ENCODE data around the gene PPP1R13B.

Gene PPP1R13B

DNA sequence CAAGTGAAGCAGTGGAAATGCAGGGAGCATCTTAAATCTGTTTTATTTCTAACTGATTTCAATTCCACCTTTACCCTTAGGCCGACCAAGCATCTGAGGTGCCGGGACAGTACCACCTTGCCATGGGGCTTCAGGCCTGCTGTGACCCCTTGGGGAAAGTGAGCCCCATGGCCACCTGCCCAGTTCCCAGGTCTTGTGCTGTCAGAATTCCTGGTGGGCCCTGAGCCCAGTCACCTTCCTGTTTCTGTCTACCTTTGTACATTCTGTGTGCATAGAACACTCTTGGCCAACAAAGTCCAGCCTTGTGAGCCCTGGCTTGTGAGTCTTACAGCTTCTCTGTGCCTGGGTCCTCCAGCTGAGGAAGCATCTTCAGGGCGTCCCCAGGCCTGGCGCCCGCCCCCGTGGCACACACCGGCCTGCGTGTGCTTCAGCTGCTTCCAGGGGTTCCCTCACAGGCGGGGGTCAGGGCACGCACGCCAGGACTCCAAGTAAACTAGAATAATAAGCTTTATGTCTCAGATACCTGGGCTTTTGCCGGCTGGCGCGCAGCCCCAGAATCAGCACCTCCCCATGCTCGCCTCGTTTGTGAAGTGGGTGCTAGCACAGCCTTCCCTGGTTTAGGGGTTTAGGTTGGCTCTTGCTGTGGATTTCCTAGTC, 121.5 kb downstream of the PPP1R13B start:
- no peak for DNase-seq

DNA sequence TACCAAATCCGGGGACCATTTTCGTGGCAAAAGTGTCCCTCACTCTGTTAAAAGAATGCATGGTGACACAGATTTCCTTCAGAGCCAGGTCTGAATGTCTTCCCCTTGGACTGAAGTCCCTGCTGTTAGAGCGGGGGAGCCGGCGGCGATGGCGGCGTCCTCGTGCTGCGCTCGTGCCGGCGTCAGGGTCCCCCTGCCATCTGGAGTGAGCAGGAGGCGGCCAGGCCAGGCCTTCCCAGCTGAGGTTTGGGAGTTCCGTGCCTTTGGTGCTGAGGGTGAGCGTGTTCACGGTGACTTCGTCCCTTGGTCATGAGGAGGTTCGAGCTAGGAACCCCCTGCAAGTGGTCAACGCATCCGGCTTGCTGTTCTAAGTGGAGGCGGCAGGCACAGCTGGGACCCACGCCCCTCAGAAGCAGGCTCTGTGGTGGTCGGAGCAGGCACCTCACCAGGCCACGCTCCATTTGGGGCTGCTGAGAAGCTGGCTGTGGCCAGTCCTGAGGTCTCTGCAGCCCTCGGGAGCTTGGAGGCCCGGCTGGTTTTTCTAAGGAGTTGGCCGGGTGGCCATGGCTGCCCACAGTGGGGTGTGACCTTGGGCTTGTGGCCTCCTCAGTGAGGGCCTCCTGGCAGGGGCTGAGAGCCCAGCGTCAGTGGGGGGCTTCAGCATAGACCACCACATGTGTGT, 122.2 kb downstream of the PPP1R13B start:
- DNase-seq = no peak

DNA sequence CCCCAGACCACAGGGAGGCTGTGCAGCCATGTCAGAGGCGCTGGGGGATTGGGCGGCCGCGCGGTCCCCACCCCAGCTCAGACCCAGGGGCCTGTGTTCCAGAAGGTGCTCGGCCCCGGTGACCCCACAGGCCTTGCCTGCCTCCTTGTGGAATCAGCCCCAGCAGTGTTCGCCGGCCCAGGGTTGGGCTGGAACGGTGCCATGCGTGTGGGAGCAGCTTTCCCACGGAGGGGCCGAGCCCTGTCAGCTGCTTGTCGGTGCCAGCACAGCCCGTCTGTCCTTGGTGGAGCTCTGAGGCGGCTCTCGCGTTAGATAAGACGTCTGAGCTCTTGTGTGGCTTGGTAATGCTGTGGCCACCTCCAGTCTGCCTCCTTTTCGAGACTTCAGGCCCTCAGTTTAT, 123.3 kb downstream of the PPP1R13B start:
- no peak for DNase-seq

DNA sequence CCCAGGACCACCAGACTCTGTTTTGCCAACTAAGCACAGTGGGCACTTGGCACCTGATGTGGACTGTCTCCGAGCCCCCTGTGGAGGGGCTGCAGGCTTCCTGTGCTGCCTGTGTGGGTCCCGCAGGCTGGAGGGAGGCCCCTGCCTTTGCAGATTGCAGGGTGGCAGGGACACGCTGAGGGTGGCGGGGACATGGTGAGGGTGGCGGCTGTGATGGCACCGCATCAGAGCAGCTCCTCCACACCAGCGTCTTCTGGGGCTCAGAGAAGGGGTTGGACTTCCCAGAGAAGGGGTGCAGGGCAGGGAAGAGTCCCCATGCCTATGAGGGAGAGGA, 123.7 kb downstream of the PPP1R13B start:
- no peak for DNase-seq

DNA sequence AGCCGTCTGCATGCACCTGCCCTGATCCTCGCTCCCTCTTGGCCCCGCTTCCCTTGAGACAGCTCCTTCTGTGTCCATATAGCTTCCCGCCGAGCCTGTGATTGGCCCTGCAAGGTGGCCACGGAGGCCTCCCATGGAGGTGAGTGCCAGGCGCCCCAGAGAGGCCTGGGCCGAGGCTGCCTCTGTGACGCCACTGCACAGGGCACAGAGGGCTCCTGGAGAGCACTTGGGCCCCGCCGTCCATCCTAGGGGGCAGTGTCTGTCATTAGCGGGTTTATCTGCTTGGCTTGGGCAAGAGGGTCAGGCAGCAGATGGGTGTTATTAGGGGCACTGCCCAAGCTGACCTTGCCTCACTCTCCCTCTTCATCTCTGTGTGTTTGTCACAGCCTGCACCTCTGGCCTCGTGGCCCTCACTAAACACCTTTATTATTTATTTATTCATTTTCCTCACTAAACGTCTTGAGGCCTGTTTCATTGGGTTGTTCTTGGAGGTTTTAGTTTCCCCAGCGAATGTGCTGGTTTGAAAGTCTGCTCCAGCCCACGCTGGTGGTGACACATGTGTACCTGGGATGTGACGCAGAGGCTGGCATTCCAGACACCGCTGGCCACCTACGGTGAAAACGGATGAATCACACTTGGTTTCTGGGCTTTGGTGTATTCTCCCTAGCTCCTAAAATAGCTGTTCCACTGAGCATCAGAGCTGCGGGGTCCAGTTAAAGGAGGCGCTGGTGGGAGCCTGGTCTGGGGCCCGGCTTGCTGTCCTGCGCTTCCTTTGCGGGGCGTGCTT, 125.8 kb downstream of the PPP1R13B start:
- no peak for DNase-seq

DNA sequence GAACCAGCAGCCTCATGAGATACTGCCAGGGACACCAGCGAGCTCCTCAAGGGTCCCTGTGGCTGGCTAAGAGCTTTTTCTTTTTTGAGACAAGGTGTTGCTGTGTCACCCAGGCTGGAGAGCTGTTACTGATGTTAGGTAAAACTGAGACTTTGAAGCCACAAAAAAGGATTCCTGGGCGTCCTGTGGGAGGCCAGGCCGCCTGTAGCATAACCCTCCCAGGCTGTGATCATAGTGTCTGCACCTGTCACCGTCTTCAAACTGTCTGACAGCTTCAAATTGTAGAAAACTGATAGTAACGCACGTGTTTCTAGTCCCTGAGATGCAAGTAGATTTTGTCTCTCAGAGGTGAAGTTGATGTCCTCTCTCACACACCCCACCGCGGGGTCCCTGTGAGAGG, 127.6 kb downstream of the PPP1R13B start:
- no peak for DNase-seq

DNA sequence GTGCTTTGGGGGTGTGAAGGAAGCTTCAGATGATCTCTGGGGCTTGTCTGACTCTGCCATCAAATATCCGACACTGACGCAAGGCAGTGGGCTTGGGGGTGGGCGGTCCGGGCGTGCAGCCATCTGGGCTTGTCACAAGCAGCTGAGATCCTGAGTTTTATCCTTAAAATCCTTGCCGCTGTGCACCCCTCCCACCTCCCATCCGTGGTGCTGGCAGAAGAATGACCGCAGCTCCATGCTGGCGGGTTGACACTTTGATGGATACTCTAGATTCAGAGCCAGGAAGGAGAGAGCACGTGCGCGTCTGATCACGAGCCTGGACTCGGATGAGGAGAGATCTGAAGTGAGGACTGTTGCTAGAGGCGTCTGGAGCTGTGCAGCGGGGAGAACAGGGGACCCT, 128.8 kb downstream of the PPP1R13B start:
- no peak for DNase-seq

DNA sequence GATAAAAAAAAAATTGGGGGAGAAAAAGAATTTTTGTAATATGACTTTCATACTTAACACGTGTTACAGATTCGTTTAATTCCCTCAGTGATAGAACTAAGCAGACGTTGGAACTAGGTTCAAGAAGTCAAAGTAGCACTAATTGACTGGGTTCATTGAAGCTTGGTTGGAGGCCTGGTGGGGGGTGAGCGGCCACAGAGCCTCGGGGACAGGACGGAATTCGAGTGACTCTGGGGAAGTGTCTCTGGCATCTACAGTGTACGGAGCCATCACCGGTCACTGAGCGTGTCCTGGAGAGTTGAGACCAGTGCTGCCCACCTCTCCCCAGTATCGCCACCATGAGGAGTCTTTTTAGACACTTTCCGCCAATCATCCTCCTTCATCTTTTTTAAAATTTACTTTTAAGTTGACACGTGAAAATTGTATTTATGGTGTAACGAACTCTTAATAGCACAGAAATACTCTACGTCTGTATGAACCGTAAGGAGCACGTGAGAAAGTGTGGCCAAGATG, 130.4 kb downstream of the PPP1R13B start:
- no peak for DNase-seq

DNA sequence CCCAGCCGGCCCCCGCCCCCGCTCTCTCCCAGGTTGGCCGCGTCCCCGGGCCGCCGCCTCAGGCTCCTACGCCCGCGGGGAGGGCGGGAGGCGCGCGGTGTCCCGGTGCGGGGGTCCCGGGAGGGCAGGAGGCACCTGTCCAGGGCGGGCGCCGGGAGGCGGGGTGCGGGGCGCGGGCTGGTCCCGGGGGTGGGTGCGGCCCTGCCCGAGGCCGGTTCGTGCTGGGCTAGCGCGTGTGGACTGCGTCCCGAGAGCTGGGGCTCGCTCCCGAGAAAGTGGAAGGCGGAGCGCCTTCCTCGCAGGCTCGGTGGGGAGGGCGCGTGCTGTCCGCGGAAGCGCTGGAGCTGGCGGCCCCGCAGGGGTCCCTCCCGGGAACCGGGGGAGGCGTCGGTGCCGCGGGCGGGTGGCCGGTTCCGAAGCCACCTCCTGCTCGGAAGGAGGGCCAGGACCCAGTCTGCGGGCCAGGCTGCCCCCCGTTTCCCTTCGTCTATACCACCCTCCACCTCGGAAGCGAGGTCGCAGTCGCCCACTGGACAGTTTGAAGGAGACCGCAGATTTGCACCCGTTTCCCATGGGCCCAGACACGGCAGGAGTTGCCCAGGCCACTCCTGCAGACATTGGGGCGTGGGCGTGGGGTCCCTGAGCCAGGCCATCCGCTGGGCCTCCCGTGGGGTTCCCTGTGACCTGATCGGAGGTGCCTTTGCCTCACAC, 131.1 kb downstream of the PPP1R13B start:
- no peak for DNase-seq

DNA sequence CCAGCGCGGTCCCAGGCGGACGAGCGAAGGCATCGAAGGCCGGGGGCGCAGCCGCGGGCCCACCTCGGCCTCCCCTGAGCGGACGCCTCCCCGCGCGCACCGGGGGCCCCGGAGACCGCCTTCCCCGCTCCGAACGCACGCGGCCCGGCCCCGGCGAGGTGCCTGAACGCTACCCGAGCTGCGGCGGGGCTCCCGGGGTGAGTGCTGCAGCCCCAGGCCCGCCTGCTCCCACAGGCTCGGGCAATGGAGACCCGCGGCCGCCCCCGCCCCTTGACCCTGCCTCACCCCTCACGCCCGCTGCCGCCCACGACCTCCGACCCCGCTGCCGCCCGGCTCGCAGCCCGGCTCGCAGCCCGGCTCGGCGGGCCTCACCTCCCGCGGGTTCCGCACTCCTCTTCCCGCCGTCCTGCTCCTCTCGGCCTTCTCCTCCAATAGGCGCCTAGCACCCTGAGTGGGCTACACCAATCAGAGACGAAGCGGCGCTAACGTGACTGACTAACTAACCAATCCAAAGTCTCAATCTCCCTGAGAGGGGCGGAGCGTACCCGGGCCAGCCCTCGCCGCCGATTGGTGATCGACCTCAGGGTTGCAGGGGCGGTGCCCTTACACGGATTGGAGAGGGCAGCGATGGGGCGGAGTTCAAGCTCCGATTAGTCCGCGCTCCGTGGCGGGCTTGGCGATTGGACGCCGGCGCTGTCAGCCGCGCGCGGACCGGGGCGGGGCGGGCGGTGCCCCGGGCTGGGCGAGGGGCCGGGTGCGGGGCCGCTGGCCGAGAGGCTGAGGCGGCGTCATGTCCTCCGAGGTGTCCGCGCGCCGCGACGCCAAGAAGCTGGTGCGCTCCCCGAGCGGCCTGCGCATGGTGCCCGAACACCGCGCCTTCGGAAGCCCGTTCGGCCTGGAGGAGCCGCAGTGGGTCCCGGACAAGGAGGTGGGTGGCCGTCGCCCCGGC, 132.0 kb downstream of the PPP1R13B start, which contains the start of the genes XRCC3 and ZFYVE21:
Gene XRCC3 (minus strand): TSS at position 400 of the 949 bp plus-strand sequence. CDS start 4,364 bp downstream, outside the sequence.
Gene ZFYVE21 (plus strand): TSS at position 759 of the 949 bp plus-strand sequence. CDS start 32 bp downstream, at position 791.
- DNase-seq = peak; percentile 99

DNA sequence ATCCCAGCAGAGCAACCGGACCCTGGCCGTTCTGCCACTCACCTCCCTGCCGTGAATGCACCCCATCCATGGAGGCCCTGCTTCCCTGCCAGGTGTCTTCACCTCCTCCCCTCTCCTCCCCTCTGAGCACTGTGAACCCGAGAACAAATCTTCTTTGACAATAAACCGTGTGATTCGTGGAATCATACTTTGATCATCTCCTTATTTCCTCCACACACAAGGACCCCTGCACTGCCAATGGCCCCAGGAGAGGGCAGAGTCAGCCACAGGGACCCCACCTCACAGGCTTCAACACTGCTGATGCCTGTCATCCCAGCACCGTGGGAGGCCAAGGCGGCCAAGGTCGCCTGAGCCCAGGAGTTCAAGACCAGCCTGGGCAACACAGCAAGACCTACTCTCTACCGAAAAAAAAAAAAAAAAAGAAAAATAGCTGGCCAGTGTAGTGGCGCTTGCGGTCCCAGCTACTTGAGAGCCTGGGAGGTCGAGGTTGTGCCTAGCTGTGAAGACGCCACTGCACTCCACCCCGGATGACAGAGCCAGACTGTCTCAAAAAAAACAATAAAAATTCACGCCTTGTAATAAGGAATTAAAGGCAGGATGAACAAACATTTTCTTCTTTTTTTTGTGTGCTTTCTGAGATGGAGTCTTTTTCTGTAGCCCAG, 133.2 kb downstream of the PPP1R13B start:
- DNase-seq = no peak

DNA sequence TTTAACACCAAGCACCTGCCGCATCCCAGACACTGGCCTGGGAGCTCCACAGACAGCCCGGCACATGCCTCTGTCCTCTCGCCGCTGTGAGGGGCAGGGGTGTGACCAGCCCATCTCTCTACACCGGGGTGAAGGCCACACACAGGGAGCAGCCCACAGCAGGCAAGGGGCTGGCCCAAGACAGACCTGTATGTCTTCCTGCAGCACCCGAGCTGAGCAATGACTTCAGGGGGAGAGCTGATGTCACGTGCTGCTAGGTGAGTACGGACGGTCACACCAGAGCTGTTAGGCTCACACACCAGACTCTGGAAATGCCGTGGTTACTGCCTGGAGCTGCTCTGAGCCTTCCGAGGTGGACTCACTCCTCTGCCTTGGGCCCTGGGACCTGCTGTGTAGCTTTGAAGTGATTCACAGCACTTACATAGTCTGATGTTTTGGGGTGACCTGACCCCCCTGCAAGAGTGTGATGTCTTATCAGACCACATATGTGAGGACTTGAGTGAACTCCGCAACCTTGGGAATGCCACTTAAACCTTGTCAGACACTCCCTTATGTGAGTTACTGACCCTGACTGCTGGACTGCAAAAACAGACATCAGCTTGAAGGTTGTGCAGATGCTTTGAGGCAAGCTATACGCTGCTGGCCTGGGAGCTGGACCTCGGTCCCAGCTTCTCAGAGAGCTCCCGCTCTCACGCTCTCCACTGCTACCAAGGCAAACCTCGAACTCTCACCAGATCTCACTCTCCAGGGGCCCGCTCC, 133.9 kb downstream of the PPP1R13B start:
- DNase-seq = no peak

DNA sequence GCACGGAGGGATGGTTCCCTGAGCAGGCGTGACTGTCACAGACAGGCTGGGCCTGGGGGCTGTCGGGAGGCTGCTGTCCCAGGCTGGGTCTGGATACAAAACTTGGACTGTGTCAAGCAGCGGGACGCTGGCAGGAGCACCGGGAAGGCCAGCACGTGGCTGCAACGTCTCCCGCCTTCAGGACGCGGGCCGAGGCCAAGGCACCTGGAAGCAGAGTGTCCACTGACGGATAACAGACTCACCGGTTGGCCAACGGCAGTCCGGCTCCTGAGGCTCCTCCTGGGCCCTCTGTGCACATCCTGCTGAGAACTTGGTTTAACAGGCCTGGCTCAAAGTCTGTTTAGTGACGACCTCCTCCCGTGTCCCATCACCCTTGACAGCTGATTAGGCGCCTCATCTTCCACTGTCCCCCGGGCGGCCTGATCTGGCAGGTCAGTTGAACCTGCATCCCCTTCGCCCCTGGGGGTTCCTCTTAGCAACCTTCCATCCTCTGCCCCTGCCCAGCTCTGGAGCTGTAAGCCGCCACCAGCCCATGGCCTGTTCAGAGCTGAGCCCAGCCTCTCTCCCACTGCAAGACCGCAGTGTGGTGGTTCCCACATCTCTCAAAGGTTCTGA, 134.6 kb downstream of the PPP1R13B start:
- DNase-seq = no peak

DNA sequence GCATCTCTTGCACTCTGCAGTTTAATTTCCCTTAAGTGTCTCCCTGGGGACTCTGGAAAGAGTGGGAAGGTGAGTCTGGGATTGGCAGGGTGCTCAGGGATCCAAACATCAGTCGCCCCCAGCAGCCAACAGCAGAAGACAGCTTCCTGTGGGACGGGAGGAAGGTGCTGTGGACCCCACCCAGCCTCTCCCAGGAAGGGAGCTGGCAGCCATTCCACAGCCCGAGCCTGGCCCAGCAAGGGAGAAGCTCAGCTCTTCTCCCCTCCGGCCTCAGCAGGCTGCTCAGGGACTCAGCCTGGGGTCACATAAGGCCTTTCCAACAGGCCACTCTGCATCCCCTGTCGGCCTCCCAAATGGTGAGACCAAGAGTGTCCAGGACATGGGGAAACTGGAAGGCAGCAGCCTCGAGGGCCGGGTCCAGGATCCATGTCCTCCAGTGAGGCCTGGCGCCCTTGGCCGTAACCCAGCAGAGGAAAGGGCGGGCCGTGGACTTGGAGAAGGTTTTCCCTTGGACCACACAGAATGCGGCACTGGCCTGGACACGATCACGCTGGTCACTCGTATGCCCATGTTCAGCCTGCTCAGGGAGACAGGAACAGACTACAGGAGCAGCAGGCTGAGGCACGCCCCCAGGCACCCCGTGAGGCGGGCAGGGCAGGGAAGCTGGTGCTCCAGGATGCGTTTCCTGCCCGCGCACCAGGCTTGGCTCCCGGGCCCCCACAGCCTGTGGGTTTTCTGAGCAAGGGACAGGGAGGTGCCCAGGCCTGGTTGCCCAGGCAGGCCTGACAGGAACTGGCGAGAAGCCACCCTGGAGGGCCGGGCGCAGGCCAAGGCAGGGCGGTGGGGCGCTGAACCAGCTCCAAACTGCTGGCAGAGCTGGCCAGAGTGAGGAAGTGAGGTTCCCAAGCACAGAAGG, 135.6 kb downstream of the PPP1R13B start:
- DNase-seq = no peak

DNA sequence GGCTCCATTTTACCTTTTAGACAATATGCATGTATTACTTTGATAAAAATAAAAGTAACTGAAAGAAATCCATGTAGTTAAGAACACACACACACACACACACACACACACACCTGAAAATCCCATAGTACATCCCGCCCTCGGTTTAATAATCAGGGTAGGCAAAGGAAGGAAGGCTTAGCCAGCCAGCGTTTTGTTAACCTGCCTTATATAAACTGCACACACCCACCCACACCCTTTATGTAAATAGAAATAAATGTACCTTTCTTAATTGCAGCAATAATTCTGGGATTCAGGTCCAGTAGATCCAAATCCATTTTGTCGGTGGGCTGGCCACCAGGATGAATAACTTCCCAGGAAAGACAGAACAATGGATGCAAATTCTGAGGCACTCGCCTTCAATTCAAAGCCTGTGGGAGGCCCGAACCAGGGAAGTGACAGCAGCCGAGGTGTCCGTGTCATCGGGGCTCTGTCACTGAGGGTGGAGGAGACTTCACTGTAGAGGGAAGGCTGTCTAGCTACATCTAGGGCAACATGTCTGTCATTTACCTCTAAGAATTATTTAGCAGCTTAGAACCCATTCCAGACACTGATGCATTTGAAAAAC, 136.5 kb downstream of the PPP1R13B start:
- DNase-seq = no peak

DNA sequence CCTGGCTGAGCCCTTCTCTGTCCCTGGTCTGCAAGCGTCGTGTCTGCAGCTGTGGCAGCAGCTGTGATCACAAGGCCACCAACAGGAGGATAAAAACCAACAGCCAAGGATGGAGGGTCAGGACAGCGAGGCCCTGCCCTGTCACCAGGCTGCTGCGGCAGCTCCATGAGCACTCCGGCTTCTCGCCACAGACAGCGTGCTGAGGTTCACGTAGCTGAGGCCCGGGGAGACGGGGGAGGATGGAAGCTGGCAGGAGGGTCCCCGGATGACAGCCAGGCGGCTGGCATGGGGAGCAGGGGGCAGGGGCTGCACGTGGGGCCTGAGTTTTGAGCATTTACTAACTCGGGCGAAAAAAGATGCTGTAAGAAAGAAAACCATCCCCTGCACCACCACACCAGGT, 137.6 kb downstream of the PPP1R13B start:
- no peak for DNase-seq

DNA sequence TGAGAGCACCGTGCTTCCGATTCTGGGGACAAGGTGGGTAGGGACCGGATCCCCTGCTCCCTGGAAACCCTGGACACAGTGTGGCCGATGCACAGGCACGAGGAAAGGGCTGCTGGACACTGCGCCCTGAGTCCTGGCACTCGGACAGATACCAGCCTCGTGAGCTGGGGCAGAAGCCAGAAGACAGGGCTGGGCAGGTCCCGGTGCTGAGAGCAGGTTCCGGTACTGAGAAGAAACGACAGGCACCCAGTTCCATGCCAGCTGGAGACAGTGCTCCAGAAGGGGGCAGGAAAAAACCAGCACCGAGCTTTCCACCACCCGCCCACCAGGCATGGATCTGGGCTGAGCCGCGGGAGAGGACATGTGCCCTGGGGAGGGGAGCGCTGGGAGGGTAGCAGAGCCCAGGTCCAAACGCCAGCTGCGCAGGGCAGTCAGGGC, 138.6 kb downstream of the PPP1R13B start:
- no peak for DNase-seq
